PFSK-1 (cell line): ENCODE measurements around the gene CACNA2D2.

Source experiments
- FOXP2 ChIP-seq: optimal IDR thresholded peaks from 2 replicates; pipeline ENCODE3; 2011; ENCODE audit warnings: borderline replicate concordance, control low read depth, inconsistent platforms; ENCODE audit not compliant: insufficient read depth; ENCODE audit errors: extremely low read length, extremely low read depth
- POLR2AphosphoS5 ChIP-seq: IDR thresholded peaks from 2 replicates; pipeline ENCODE4 v1.6.1; 2012; ENCODE audit warnings: low read depth, mild to moderate bottlenecking, control low read depth, low read length, moderate library complexity
- SIN3A ChIP-seq: IDR thresholded peaks from 2 replicates; pipeline ENCODE4 v1.6.1; 2012; ENCODE audit warnings: mild to moderate bottlenecking, low read length, moderate library complexity, borderline replicate concordance; ENCODE audit not compliant: insufficient read depth
- TAF1 ChIP-seq: IDR thresholded peaks from 2 replicates; pipeline ENCODE4 v1.6.1; 2012; ENCODE audit warnings: low read length, control low read depth, borderline replicate concordance; ENCODE audit not compliant: insufficient read depth
- TF ChIP-seq, protein P1 (sequence below), 2 experiments: IDR thresholded peaks; 2 replicates each; pipeline versions ENCODE4 v1.6.1 to v1.8.0; 2011 to 2012; ENCODE audit warnings: low read depth in 2 of 2, low read length in 2 of 2, control low read depth in 1 of 2, inconsistent platforms in 1 of 2, mild to moderate bottlenecking in 1 of 2, moderate library complexity in 1 of 2; ENCODE audit not compliant: insufficient read depth in 1 of 2

The CACNA2D2 gene

DNA sequence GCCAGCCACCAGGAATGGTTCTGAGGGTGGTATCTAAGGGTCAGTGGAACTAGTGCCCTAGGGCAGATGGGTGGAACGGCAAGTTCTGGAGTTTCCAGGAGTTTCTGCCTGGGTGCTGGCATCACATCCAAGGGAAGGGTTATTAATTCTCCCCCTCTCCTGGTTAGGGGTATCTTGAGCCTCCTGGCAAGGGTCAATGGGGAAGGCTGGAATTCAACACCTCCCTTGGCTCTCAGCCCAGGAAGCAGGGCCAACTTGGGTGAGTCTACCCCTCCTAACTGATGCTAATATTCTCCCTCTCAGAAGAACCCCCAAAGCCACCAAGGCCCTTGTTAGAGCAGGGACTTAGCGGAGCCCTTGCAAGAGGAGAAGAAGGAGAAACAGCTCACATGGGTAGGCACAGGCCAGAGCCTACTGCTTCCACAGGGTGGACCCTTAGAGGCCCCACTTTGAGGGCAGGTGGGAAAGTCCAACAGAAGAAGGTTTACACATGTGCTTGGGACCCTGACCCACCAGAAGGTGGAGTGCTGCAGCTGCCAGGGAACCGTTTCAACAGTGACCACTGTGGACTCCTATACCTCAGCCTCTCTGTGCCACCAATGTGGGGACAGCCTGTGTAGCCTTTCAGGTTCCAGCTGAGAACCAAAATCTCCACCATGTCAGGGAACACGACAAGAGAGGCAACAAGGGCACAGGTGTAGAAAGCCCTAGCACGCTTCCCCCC is 147.4 kb downstream of the CACNA2D2 start:
- TF ChIP-seq FOXP2 (no peak), SIN3A (no peak), POLR2AphosphoS5 (no peak), TAF1 (no peak)
- TF ChIP-seq, protein P1, sequence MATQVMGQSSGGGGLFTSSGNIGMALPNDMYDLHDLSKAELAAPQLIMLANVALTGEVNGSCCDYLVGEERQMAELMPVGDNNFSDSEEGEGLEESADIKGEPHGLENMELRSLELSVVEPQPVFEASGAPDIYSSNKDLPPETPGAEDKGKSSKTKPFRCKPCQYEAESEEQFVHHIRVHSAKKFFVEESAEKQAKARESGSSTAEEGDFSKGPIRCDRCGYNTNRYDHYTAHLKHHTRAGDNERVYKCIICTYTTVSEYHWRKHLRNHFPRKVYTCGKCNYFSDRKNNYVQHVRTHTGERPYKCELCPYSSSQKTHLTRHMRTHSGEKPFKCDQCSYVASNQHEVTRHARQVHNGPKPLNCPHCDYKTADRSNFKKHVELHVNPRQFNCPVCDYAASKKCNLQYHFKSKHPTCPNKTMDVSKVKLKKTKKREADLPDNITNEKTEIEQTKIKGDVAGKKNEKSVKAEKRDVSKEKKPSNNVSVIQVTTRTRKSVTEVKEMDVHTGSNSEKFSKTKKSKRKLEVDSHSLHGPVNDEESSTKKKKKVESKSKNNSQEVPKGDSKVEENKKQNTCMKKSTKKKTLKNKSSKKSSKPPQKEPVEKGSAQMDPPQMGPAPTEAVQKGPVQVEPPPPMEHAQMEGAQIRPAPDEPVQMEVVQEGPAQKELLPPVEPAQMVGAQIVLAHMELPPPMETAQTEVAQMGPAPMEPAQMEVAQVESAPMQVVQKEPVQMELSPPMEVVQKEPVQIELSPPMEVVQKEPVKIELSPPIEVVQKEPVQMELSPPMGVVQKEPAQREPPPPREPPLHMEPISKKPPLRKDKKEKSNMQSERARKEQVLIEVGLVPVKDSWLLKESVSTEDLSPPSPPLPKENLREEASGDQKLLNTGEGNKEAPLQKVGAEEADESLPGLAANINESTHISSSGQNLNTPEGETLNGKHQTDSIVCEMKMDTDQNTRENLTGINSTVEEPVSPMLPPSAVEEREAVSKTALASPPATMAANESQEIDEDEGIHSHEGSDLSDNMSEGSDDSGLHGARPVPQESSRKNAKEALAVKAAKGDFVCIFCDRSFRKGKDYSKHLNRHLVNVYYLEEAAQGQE (IDR thresholded peaks at IDR 0.05; ENCODE audit: insufficient read depth in 1 of 2, low read depth in 2 of 2, low read length in 2 of 2): no peak

DNA sequence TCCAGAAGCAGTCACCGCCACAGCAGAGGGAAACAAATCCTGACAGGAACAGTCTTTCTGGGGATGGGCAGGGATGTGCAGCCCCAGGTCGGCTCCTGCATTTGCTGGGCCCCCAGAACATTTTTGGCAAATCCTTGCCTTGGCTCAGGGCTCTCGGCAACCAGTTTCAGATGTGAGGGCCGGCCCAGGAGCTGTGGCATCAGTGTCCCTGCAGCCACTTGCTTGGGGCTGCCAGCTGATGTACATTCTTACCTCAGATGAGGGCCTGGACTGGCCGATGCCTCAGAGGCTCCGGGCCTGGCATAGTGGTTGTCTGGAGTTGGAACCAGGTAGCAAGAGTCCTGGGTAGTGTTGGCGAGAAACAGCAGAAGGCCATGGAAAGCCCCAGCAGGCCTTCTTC is 148.6 kb downstream of the CACNA2D2 start:
- TF ChIP-seq POLR2AphosphoS5: no peak
- TF ChIP-seq, protein P1 (IDR thresholded peaks at IDR 0.05; ENCODE audit: insufficient read depth in 1 of 2, low read depth in 2 of 2, low read length in 2 of 2): no peak
- no peak for TF ChIP-seq TAF1
- no peak for TF ChIP-seq SIN3A
- TF ChIP-seq FOXP2: no peak

DNA sequence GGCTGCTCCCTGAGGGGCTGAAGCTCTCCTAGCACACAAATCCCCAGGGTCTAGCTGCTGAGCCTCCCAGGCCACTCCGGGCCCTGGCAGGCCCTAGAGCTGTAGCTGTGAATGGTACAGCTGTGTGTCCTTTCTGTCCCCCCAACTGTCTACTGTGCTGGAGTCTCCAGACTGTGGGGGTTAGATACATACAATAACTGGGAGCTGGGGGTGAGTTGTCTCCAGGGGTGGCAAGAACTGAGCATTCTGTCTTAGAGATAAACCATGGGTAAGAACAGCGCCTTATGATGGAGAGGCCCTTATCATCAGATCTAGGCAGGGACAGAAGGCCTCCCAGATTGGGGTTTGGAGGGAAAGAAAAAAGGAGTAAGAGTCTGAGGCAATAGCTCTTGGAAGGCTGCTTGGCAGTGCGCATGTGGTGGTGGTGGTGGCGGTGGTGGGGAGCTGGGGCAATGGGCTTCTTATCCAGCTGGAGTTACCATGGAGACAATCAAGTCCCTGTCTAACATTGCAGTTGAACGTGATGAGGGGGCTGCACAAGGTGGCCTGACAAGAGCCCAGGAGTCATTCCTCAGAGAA is 149.2 kb downstream of the CACNA2D2 start:
- no peak for TF ChIP-seq TAF1
- no peak for TF ChIP-seq POLR2AphosphoS5
- TF ChIP-seq, protein P1 (IDR thresholded peaks at IDR 0.05; ENCODE audit: insufficient read depth in 1 of 2, low read depth in 2 of 2, low read length in 2 of 2): no peak
- TF ChIP-seq FOXP2: no peak
- TF ChIP-seq SIN3A: no peak

DNA sequence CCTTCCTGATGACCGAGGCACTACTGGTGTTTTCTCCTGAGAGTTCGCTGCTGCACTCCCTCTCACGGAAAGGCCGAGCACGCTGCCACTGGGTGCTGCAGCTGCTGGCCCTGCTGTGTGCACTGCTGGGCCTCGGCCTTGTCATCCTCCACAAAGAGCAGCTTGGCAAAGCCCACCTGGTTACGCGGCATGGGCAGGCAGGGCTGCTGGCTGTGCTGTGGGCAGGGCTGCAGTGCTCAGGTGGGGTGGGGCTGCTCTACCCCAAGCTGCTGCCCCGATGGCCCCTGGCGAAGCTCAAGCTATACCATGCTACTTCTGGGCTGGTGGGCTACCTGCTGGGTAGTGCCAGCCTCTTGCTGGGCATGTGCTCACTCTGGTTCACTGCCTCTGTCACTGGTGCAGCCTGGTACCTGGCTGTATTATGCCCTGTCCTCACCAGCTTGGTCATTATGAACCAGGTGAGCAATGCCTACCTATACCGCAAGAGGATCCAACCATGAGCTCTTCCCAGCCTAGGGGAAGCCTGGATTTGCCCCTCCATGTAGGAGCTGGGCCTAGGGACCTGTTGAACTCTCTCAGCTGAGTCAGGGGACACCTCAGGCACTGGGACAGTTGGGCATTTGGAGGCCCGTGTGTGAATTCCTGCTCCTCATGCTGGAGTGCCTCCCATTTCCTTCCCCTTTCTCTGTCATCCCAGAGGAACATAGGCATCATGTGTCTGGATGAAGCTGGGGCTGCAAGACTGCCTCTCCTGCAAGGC is 150.0 kb downstream of the CACNA2D2 start:
- no peak for TF ChIP-seq POLR2AphosphoS5
- TF ChIP-seq, protein P1 (IDR thresholded peaks at IDR 0.05; ENCODE audit: insufficient read depth in 1 of 2, low read depth in 2 of 2, low read length in 2 of 2): no peak
- TF ChIP-seq TAF1: no peak
- no peak for TF ChIP-seq FOXP2
- no peak for TF ChIP-seq SIN3A
